ENCODE data around the gene HFE. TPM values are rescaled to one million over a fixed set of nuclear protein-coding genes. Genes with fewer than 3 reads are reported as not detected.

HFE gene
- total RNA-seq, 1 donor from 2014 or later, result 2.6 TPM

DNA sequence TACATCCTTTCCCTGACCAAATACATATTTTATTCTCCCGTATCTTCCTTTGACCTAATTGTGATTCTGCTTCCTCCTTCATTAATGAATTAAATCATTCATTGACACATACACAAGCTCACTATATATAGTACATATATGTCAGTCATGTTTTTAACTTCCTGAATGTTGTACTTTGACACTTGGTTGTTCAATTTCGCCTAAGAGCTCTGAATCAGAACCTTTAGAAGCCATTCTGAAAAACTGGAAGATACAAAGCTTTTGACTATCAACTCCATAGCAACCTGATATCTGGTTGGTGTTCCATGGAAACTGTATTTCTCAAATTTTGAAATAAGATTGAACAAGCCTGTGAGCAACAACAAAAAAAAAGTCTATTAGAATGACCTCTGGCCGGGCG lies 27.3 kb upstream of the HFE start:
- H3K4me3 ChIP-seq (ENCODE audit: low read depth, low read length), result no peak overlapping the region
- DNase-seq (ENCODE audit: low read depth), result no peak
- no peak for TF ChIP-seq CTCF (IDR thresholded peaks at IDR 0.05; ENCODE audit: insufficient read depth, low read length, poor library complexity, severe bottlenecking)
- no peaks in the 10 kb centered on the region for H3K36me3 ChIP-seq (ENCODE audit: control insufficient read depth, insufficient read depth, low read length)
- H3K27me3 ChIP-seq (ENCODE audit: control insufficient read depth, insufficient read depth, low read length), result no peaks in the 10 kb centered on the region

GRCh38 chr6:26064619-26065257 lies 22.5 kb upstream of the HFE start:
- Histone ChIP-seq H3K36me3 (ENCODE audit: control insufficient read depth, insufficient read depth, low read length) (no peaks in the 10 kb centered on the region), H3K4me3 (ENCODE audit: low read depth, low read length) (no peak overlapping the region), H3K27me3 (ENCODE audit: control insufficient read depth, insufficient read depth, low read length) (no peaks in the 10 kb centered on the region)
- no peak for DNase-seq (ENCODE audit: low read depth)
- TF ChIP-seq CTCF (IDR thresholded peaks at IDR 0.05; ENCODE audit: insufficient read depth, low read length, poor library complexity, severe bottlenecking), result peak; percentile 68

- DNase-seq (ENCODE audit: low read depth), result peak; percentile 74
- no peaks in the 10 kb centered on the region for H3K27me3 ChIP-seq (ENCODE audit: control insufficient read depth, insufficient read depth, low read length)
- H3K36me3 ChIP-seq (ENCODE audit: control insufficient read depth, insufficient read depth, low read length), result no peaks in the 10 kb centered on the region
- H3K4me3 ChIP-seq (ENCODE audit: low read depth, low read length), result no peak overlapping the region
- TF ChIP-seq CTCF (IDR thresholded peaks at IDR 0.05; ENCODE audit: insufficient read depth, low read length, poor library complexity, severe bottlenecking), result peak; percentile 87
Observed at GRCh38 chr6:26065952-26066380, 21.3 kb upstream of the HFE start.

GRCh38 chr6:26067367-26067766 lies 19.9 kb upstream of the HFE start:
- no peak for TF ChIP-seq CTCF (IDR thresholded peaks at IDR 0.05; ENCODE audit: insufficient read depth, low read length, poor library complexity, severe bottlenecking)
- Histone ChIP-seq H3K27me3 (ENCODE audit: control insufficient read depth, insufficient read depth, low read length) (no peaks in the 10 kb centered on the region), H3K4me3 (ENCODE audit: low read depth, low read length) (no peak overlapping the region), H3K36me3 (ENCODE audit: control insufficient read depth, insufficient read depth, low read length) (no peaks in the 10 kb centered on the region)
- no peak for DNase-seq (ENCODE audit: low read depth)

GRCh38 chr6:26068036-26068435 lies 19.2 kb upstream of the HFE start:
- no peaks in the 10 kb centered on the region for H3K36me3 ChIP-seq (ENCODE audit: control insufficient read depth, insufficient read depth, low read length)

More at GRCh38 chr6:26068036-26068435, 19.2 kb upstream of the HFE start:
- Histone ChIP-seq H3K4me3 (ENCODE audit: low read depth, low read length) (no peak overlapping the region), H3K27me3 (ENCODE audit: control insufficient read depth, insufficient read depth, low read length) (no peaks in the 10 kb centered on the region)
- DNase-seq (ENCODE audit: low read depth), result no peak
- no peak for TF ChIP-seq CTCF (IDR thresholded peaks at IDR 0.05; ENCODE audit: insufficient read depth, low read length, poor library complexity, severe bottlenecking)
